H4 (cell line): ENCODE measurements around the gene HMCN2. TPM values are rescaled to one million over a fixed set of nuclear protein-coding genes. Genes with fewer than 3 reads are reported as not detected.

Source experiments
- DNase-seq: peaks from one replicate; pipeline ENCODE4 v3.0.0-alpha.2; 2015; ENCODE audit warnings: low spot score
- total RNA-seq: library from RNA; depleted of rRNA; stranded (reverse); fragments of >200 nt; shearing (Covaris generic); gene quantifications from 2 replicates; pipeline ENCODE4 v1.2.3, GENCODE V29; 2014

The HMCN2 gene
- total RNA-seq, 1 experiment from 2014 or later = 0.10 TPM

DNA sequence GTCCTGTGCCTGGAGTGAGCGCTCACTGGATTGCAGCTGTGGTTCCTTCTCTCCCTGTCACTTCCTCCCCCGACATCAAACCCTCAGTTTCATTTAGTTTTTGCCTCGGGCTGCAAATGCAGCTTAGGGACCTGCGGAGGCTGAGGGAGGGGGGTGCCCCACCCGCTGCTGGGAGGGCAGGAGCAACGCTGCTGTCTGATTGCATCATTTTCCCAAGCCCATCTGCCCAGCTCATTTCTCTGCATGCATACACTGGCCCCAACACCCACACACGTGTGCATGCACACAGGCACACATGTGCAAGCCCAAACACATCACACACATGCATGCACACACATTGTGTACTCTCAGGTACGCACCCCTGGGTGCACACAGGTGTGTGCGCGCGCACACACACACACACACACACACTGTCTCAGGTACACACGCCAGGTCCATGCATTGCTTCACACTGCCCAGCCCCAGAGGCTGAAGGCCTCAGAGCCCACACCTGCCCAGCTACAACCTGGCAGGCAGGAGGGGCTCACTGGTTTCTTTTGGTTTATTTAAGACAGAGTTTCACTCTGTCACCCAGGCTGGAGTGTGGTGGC is 182.6 kb downstream of the HMCN2 start:
- DNase-seq = peak; percentile 45

DNA sequence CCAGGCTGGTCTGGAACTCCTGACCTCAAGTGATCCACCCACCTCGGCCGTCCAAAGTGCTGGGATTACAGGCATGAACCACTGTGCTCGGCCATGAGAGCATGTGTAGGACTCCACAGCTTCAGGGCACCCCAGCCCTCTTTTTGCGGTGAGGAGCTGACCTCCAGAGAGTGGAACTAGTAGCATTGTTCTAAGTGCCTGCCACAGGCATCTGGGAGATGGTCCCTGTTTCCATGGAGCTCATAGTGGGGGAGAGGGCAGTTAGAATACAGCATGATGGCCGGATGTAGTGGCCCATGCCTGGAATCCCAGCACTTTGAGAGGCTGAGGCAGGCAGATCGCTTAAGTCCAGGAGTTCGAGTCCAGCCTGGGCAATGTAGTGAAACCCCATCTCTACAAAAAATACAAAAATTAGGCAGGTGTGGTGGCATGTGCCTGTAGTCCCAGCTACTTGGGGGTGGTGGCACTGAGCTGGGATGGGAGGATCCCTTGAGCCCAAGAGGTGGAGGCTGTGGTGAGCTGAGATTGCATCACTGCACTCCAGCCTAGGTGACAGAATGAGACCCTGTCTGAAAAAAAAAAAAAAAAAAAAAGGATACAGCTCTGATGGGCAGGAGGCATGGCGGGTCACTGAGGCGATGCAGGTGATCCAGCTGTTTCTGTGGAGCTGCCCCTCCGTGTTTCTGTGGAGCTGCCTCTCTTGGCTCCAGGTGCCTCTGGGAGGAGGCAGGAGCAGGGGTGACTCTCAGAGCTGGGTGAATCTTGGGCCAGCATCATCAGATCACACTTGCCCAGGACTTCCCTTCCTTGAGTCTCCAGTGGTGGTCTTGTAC is 183.4 kb downstream of the HMCN2 start:
- no peak for DNase-seq

DNA sequence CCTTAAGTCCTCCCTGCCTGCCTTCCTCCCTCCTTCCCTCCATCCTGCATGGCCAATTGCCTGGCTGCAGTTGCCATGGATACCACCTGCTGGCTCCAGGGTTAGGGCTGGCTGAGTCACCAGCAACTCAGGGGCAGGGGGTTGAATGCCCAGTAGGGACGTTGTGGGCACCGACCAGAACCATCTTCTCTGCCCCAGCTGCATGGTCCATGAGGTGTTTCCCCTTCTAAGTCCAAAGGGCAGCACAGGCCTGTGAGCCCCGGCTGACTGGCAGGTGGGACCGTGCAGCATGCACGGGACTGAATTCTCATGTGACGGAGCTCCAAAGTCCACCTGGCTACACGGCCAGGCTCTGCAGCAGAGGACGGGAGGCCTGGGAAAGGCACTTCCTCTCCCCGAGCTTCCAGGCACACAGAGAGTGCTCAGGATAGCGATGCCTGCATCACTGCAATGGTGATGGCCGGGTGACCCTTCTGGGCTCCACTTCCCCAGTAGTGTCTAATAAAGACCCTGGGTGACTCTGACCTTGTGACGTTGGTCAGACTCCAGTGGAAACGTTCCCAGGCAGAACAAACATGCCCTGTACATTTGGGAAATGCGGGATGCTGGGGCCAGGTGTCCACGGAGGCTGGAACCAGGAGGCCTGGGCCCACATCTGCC is 184.9 kb downstream of the HMCN2 start:
- no peak for DNase-seq

DNA sequence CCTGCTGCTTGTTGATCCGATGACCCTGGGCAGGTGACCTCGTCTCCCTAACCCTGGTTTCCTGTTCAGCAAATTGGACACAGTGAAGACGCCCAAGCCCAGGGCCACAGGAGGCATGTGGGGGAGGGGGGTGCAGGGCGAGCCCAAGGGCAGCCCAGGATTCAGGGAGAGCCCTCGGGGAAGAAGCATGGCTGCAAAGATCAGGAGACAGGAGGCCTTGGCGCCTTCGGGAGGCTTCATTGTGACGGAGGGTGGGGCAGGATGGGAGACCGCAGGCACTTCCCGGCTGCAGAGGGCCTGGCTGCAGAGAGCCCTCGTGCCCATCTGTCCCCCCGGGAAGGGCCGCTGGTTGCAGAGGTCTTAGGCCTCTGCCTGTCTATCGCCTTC is 185.4 kb downstream of the HMCN2 start:
- no peak for DNase-seq

DNA sequence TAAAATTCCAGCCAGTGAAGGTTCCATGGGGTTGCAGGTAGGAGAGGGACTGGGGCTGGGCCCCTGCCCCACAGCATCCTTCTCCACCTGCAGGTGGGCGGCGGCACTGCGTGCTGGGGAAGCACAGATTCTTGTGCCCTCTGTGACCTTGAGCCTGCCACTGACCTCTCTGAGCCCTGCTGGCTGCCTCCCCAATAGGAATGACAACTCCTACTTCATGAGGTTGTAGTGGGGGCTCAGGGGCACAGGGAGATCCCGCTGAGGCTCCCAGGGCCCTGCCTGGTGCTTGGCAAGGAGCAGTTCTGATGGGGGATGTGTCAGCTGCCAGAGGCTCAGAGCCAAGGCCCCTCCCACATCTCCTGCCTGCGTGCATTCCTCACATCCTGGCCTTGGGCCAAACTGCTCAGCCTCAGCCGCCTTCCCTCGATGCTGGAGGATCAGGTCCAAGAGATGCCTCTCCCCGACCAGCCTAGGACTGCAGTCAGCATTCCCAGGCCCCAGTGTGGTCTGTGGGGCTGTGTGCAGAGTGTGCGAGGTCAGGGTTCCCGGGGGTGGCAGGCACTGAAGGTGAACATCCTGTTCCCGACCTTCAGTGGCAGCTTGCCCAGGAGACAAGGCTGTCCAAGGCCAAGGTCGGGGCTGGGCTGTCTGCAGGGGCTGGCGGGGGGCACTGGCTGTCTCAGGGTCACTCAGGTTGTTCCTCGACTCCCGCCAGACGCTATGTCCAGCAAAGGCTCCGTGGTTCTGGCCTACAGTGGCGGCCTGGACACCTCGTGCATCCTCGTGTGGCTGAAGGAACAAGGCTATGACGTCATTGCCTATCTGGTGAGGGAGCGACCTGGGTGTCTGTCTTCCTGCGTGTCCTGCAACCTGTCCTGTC is 186.2 kb downstream of the HMCN2 start:
- DNase-seq = peak; percentile 88

DNA sequence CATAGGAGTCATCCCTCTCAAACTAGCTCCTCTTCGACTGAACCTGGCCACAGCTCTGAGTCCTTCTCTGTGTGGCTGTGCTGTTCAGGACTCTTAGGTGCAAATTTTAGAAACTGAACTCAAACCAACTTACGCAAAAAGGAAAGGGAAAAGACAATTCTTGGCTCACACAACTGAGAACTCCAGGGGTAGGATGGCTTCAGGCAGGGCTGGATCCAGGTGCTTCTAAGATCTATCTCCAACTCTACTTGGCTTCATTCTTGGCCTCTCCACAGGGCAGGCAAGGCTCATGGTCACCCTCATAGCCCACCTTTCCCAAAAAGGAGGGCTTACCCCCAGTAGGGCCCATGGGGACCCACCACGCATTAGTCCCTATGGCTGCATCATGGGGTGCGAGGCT is 187.3 kb downstream of the HMCN2 start:
- DNase-seq = no peak

DNA sequence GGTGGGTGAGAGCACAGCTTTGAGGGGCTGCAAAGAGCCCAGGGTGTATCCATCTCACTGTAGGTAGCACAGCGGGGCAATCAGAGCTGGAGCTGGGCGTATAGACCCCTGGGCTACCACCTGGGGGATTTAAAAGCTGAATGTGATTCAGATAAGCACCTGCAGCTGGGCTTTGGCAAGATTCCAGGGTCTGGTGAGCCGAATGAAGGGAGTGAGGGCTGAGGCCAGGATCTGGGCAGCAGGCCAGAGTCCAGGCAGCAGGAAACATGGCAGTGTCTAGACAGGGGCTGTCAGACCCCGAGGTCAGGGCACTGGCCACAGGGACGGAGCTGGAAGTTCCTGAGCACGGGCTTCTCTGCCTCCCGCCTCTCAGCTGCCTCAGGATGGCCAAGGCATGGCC is 187.9 kb downstream of the HMCN2 start:
- no peak for DNase-seq

DNA sequence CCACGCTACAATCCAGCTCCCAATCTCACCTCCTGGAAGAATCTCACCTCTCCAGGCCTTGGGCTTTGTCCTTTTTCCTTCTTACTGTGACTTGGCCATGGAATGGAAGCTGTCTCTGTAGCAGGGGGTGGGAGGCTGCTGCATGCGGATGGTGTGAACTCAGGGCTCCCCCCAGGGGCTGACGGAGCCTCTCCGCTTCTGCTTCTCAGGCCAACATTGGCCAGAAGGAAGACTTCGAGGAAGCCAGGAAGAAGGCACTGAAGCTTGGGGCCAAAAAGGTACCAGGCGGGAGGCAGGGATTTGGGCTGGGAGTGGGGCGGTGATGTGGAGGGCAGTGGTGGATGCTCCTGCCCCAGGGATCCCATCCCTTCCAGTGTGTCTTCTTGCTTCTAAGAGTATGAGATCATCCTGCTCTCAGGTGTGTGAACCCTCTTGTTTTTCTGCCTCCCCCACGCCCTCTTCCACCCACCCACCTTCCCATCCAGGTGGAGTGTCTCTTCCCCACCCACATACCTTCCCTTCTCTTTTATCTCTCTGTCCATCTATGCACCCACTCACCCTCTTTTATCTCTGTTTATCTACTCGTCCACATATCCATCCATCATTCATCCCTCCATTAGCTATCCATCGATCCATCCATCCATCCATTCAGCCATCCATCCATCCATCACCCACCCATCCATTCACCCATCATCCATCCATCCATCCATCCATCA is 188.7 kb downstream of the HMCN2 start:
- no peak for DNase-seq

DNA sequence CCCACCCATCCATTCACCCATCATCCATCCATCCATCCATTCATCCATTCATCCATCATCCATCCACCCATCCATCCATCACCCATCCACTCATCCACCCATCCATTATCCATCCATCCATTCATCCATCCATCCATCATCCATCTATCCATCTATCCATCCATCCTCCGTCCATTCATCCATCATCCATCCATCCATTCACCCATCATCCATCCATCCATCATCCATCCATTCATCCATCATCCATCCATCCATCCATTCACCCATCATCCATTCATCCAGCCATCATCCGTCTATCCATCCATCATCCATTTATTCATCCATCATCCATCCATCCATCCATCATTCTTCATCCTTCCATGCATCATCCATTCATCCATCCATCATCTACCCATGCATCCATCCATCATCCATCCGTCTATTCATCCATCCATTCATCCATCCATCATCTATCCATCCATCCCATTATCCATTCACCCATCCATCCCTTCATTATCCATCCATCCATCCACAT is 189.3 kb downstream of the HMCN2 start:
- no peak for DNase-seq

DNA sequence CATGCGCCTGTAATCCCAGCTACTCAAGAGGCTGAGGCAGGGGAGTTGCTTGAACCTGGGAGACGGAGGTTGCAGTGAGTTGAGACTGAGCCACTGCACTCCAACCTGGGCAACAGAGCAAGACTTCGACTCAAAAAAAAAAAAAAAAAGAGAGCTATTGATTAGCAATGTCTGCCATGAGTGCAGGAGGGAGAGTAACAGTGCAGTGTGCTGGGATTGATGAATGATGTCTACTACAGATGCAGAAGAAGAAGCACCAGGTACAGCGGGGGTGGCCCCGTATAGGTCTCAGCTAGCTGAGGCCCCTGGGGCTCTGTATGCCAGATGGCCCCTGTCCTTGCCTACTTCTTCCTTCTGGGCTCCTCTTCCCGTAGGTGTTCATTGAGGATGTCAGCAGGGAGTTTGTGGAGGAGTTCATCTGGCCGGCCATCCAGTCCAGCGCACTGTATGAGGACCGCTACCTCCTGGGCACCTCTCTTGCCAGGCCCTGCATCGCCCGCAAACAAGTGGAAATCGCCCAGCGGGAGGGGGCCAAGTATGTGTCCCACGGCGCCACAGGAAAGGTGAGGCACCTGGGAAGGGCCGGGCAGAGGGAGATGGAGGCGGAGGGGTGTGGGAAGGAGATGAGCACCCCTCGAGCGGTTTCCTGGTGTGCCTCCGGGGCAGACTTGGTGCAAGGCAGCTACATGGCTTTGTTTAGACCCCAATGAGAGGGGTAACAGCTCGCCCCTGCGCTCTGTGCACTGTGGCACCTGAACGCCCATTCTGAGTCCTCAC is 192.7 kb downstream of the HMCN2 start:
- DNase-seq = no peak

DNA sequence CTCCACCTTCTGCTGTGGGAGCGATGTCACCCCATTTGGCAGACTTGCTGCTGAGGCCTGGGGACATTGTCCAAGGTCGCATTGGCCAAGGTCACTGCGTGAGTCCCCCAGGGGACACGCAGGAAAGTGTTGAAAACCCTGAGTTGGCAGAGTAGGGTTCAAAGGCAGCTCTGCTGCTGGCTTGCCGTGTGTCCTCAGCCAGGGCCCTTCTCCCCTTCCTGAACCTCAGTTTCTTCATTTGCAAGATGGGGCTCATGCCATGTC is 193.2 kb downstream of the HMCN2 start:
- no peak for DNase-seq

DNA sequence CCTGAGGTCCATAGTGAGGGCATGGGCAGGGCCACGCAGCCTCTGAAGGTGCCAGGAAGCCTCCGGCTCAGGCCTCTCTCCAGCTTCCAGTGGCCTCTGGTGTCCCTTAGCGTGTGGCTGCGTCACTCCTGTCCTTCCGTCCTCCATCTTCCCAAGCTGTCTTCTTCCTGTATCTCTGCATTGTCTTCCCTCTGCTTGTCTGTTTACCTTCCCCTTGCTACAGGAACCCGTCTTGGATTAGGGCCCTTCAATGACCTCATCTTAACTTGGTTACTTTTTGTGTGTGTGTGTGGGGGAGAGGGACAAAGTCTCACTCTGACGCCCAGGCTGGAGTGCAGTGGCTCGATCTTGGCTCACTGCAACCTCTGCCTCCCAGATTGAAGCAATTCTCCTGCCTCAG is 193.6 kb downstream of the HMCN2 start:
- no peak for DNase-seq

DNA sequence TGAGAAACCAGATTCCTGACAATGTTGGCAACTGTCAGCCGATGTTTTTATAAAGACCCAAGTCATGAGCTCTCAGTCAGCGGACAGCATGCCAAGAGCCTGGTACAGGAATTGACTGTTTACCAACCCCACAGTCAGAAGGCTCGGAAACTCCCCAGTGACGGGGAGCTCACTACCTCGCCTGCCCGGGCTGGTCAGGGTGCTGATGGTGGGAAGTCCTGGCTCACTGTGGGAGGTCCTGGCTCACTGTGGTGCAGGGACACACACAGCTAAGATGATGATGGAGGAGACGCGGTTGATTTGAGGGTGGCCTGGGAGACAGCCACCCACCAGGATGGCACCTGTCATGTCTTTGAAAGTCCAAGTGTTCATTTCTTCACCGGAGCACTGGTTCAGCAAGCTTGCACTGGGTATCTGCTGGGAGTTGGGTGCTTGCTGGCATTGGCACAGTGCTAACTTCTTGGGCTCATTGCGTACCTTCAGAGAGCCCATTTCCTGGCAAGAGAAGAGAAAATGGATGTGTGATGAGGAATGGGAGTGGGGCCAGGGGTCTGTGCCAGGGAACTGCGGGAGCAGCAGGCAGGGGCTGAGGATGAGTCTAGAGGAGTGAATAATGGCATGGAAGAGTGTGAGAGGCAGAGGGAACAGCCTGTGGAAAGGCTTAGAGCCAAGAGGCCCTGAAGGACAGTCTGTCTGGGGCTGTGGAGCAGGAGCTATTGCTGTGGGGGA is 194.5 kb downstream of the HMCN2 start:
- no peak for DNase-seq

DNA sequence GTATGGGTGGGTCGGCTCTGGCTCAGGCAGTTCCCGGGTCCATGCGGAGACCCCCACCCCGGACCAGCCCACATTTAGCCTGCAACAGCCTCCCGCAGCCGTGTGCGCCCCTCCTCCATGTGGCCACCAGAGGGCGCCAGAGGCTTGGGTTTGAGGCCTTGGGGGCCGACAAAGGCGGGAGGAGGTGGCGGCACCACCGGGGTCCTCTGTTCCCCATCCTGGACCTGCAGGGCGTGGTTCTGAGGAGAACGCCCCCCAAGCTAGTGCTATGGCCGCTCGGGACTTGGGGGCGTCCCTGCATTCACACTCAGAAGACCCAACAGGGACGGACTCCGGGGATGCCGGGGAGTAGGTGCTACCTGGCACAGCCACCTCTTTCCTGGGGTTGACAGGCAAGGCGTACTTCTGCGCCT is 195.7 kb downstream of the HMCN2 start:
- no peak for DNase-seq

DNA sequence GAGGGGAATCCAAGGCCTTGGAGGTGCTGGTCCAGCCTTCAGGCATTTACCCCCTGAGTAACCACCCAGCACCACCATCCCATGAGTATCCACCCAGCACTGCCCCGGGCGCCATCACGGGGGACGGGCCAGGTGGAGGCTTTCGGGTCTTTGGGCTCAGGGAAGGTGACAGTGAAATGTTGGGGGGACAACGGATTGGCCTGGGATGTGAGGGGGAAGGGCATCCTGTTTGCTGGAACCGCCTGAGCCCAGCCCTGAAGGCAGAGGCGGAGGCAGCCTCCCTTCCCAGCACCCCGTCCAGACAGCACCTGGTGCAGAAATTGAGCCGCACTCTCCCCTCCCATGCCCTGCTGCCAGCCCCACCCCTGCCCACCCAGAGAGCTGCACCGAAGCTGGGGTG is 196.2 kb downstream of the HMCN2 start:
- no peak for DNase-seq

DNA sequence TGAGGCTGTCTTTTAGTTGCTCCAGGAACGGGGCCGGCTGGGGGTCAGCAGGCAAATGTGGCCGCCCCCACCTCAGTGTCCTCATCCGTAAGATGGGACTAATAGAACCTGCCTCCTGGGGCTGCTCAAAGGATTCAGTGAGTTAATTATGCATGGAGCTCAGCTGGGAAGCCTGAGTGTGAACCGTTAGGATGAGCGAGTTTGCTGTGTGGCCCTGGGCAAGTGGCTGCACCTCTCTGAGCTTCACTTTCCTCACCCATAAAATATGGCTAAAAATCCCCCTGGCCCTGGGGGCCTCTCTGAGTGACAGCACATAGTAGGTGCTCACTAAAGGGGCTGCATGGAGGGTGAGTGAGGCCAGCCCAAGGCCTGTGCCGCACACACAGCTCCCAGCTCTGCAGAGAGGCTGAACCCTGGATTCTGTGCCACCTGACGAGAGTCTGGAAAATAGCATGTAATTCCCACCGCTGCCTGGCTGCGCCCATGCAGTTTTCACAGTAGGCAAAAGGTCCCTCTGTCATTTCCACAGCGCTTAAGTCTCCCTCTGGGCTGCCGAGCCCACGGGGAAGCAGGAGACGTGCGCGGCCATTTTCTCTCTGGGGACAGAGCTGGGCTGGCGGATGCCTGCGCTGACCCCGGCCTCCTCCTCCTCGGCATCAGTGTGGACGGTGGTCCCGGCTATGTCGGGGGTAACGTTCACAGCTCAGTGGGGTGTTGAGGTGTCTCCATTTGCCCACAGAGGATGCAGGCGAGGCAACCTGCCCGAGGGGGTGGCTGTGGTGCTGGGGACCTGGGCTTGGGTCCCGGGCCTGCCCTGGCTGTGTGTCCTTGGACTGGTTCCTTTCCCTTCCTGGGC is 197.4 kb downstream of the HMCN2 start:
- no peak for DNase-seq

DNA sequence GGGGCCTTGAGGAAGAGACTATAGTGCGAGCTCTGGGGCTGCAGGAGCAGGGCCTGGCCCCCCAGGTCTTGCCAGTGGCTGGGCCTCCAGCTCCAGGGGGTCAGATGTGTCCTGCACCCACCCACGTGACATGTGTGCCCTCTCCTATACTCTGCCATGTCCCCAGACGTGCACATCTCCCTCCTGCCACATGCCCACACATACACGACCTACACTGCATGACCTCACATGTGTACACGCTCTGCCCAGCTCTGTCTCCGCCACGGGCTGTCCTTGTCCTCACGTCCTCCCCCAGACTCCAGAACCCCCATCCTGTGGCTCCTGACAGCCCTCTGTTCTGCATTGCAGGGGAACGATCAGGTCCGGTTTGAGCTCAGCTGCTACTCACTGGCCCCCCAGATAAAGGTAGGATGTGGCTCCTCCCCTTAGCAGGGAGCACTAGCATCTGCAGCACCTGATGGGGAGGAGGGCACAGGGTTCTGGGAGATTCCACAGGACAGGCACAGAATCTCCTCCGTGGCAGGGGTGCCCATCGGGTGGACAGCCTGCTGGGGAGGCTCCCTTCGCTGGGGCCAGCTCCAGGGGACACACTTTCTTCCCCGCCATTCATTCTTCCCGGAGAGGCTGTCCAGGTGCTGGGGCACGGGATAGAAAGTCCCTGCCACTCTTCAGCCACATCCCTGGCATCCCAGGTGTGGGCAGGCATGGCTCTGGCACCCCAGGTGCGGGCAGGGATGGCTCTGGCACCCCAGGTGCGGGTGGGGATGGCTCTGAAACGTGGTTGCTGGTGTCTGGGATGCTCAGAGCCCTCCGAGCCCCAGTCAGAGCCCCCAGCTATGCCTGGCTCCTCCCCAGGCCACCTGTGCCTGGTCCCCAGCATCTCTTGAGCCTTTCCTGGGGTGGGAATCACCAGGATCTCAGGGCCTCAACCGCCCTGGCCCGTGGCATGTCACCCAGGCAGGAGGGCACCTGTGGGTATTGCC is 198.5 kb downstream of the HMCN2 start:
- DNase-seq = no peak
